ENCODE results near the gene MOCOS.

MOCOS gene

GRCh38 chr18:36179562-36180355 is 7.5 kb upstream of the MOCOS start:
- no peak for DNase-seq (ENCODE audit: low spot score)

- DNase-seq (ENCODE audit: low spot score) = no peak
Measured at GRCh38 chr18:36181441-36181840, 5.9 kb upstream of the MOCOS start.

GRCh38 chr18:36181898-36182506 is 5.3 kb upstream of the MOCOS start:
- no peak for DNase-seq (ENCODE audit: low spot score)

GRCh38 chr18:36183033-36183432 is 4.3 kb upstream of the MOCOS start:
- DNase-seq (ENCODE audit: low spot score) = no peak

GRCh38 chr18:36183987-36184386 is 3.3 kb upstream of the MOCOS start:
- DNase-seq (ENCODE audit: low spot score) = no peak

GRCh38 chr18:36185157-36185556 is 2.1 kb upstream of the MOCOS start:
- DNase-seq (ENCODE audit: low spot score) = no peak

- DNase-seq (ENCODE audit: low spot score) = no peak
Measured at GRCh38 chr18:36185901-36186460, 1.3 kb upstream of the MOCOS start.

GRCh38 chr18:36186461-36187192 is 670 bp upstream of the MOCOS start:
- DNase-seq (ENCODE audit: low spot score) = no peak

- no peak for DNase-seq (ENCODE audit: low spot score)
Measured at GRCh38 chr18:36187826-36188721, 777 bp downstream of the MOCOS start.

GRCh38 chr18:36188916-36189315 is 1.6 kb downstream of the MOCOS start:
- no peak for DNase-seq (ENCODE audit: low spot score)

- DNase-seq (ENCODE audit: low spot score) = no peak
Measured at GRCh38 chr18:36189486-36189885, 2.2 kb downstream of the MOCOS start.

- DNase-seq (ENCODE audit: low spot score) = no peak
Measured at GRCh38 chr18:36191286-36191685, 4.0 kb downstream of the MOCOS start.

GRCh38 chr18:36191711-36192110 is 4.4 kb downstream of the MOCOS start:
- DNase-seq (ENCODE audit: low spot score) = no peak

- DNase-seq (ENCODE audit: low spot score) = no peak
Measured at GRCh38 chr18:36194600-36195315, 7.5 kb downstream of the MOCOS start.

GRCh38 chr18:36195427-36196122 is 8.3 kb downstream of the MOCOS start:
- DNase-seq (ENCODE audit: low spot score) = no peak

GRCh38 chr18:36196238-36196995 is 9.1 kb downstream of the MOCOS start:
- DNase-seq (ENCODE audit: low spot score) = no peak

- DNase-seq (ENCODE audit: low spot score) = no peak
Measured at GRCh38 chr18:36197511-36198166, 10.3 kb downstream of the MOCOS start.

- DNase-seq (ENCODE audit: low spot score) = no peak
Measured at GRCh38 chr18:36199691-36200295, 12.5 kb downstream of the MOCOS start.

GRCh38 chr18:36200354-36200771 is 13.1 kb downstream of the MOCOS start:
- DNase-seq (ENCODE audit: low spot score) = no peak

Data from CD4-positive, alpha-beta T cell treated with Interleukin-6 at 100 ng/mL for 8 hours (primary cell).